Keratinocyte (primary cell): ENCODE results near the gene NRG2. TPM values are rescaled to one million over a fixed set of nuclear protein-coding genes. Genes with fewer than 3 reads are reported as not detected.

ENCODE experiments used
- DNase-seq: peaks from one replicate; pipeline ENCODE4 v3.0.0-alpha.2; 2011; ENCODE audit warnings: low read depth, missing footprints, low spot score
- FAIRE-seq: peaks from 2 replicates; lab custom pipeline; 2011; peaks lifted over from hg19 to GRCh38; lab: Jason Lieb, UNC
- H2AFZ ChIP-seq: 2 replicates; pipeline ENCODE4 v1.6.0; 2012; ENCODE audit warnings: low read length, control low read depth, inconsistent platforms; ENCODE audit not compliant: control insufficient read depth
- H3K27ac ChIP-seq: 2 replicates; pipeline ENCODE4 v1.5.1; 2011; ENCODE audit warnings: low read length; ENCODE audit not compliant: control insufficient read depth, insufficient read depth
- H3K27me3 ChIP-seq: 3 replicates; pipeline ENCODE4 v1.6.0; 2011; ENCODE audit warnings: low read length; ENCODE audit not compliant: control insufficient read depth, insufficient read depth; ENCODE audit errors: extremely low read depth
- H3K36me3 ChIP-seq, 2 experiments: 2 replicates in 1 of 2; 3 replicates in 1 of 2; pipeline ENCODE4 v1.5.1; 2011; ENCODE audit warnings: low read length in 2 of 2, mild to moderate bottlenecking in 1 of 2; ENCODE audit not compliant: control insufficient read depth in 2 of 2, insufficient read depth in 2 of 2; ENCODE audit errors: extremely low read depth in 1 of 2
- H3K4me1 ChIP-seq: 3 replicates; pipeline ENCODE4 v1.5.1; 2011; ENCODE audit warnings: low read length; ENCODE audit not compliant: control insufficient read depth, insufficient read depth; ENCODE audit errors: extremely low read depth
- H3K4me2 ChIP-seq: 3 replicates; pipeline ENCODE4 v1.6.0; 2011; ENCODE audit warnings: low read depth, low read length; ENCODE audit not compliant: control insufficient read depth, insufficient read depth; ENCODE audit errors: extremely low read depth
- H3K4me3 ChIP-seq, 3 experiments: fragments of 200-600 bp in 1 of 3; sonication (generic) in 1 of 3; 2 replicates in 2 of 3; 3 replicates in 1 of 3; pipeline ENCODE4 v1.5.1; 2011 to 2016; ENCODE audit warnings: low read length in 3 of 3, mild to moderate bottlenecking in 3 of 3, control low read depth in 2 of 3, inconsistent platforms in 1 of 3, low read depth in 1 of 3, mixed read lengths in 1 of 3, mixed run types in 1 of 3, moderate library complexity in 1 of 3; ENCODE audit not compliant: control insufficient read depth in 2 of 3, insufficient read depth in 2 of 3; ENCODE audit errors: extremely low read depth in 1 of 3
- H3K79me2 ChIP-seq: 2 replicates; pipeline ENCODE4 v1.6.0; 2012; ENCODE audit warnings: low read length; ENCODE audit not compliant: control insufficient read depth, insufficient read depth
- H3K9ac ChIP-seq: 3 replicates; pipeline ENCODE4 v1.6.0; 2011; ENCODE audit warnings: low read length; ENCODE audit not compliant: control insufficient read depth, insufficient read depth; ENCODE audit errors: extremely low read depth
- H3K9me1 ChIP-seq: 3 replicates; pipeline ENCODE4 v1.6.0; 2011; ENCODE audit warnings: low read length; ENCODE audit not compliant: control insufficient read depth, insufficient read depth; ENCODE audit errors: extremely low read depth
- H3K9me3 ChIP-seq: 2 replicates; pipeline ENCODE4 v1.5.1; 2012; ENCODE audit warnings: low read depth, low read length; ENCODE audit not compliant: control insufficient read depth
- H4K20me1 ChIP-seq: 3 replicates; pipeline ENCODE4 v1.6.0; 2011; ENCODE audit warnings: low read length; ENCODE audit not compliant: control insufficient read depth, insufficient read depth; ENCODE audit errors: extremely low read depth
- EZH2 ChIP-seq: IDR thresholded peaks from one replicate; pipeline ENCODE4 v1.6.1; 2012; ENCODE audit warnings: inconsistent platforms, mild to moderate bottlenecking, low read length, moderate library complexity
- dilution Hi-C: fragments of 300-500 bp; cut with MboI; formaldehyde crosslinking; loops from one replicate; pipeline ENCODE4 v1.7.0; 2020; ENCODE audit warnings: low sequenced_read_pairs; ENCODE audit not compliant: extremely low pct_ligation_motif_present
- polyA plus RNA-seq, 5 experiments: library from polyadenylated mRNA; depleted of rRNA in 3 of 5; stranded (reverse) in 3 of 5; stranded (forward) in 1 of 5; unstranded in 1 of 5; fragments of >200 nt; gene quantifications; 1 replicate in 1 of 5; 2 replicates in 3 of 5; 3 replicates in 1 of 5; pipeline versions ENCODE4 v1.2.1 to v1.2.3, GENCODE V29; 2011 to 2012; ENCODE audit warnings: missing spikeins in 2 of 5, low read depth in 1 of 5, low replicate concordance in 1 of 5
- TF ChIP-seq, protein P1 (sequence below), 3 experiments: IDR thresholded peaks in 1 of 3; conservative IDR thresholded peaks in 1 of 3; optimal IDR thresholded peaks in 1 of 3; 2 replicates in 2 of 3; 3 replicates in 1 of 3; pipeline versions ENCODE3 to v1.5.1; 2011; ENCODE audit warnings: low read length in 3 of 3, mild to moderate bottlenecking in 3 of 3, moderate library complexity in 2 of 3, control low read depth in 1 of 3, inconsistent platforms in 1 of 3; ENCODE audit not compliant: insufficient read depth in 2 of 3; ENCODE audit errors: extremely low read depth in 1 of 3

Gene NRG2
- polyA plus RNA-seq, 1 donor (not counting 4 experiments of a cell fraction or from before 2014, with no cell fraction given): 0.13 TPM

DNA sequence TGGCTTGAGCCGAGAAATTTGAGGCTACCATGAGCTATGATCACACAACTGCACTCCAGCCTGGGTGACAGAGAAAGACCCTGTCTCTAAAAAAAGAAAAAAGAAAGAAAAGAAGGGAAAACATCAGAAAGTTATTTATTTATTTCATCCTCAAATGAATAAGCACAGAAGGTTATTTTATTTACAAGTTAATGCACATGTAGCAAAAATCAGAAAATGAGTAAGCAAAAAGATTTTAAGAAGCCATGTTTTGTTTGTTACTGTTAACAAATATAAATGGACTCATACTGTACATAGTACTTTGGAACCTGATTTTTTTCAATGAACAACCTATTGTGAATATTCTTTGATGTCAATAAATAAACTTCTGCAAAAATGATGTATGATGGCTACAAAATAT, 47.2 kb downstream of the NRG2 start:
- Histone ChIP-seq H3K79me2 (no peaks in the 10 kb centered on the region), H3K36me3 (no peaks in the 10 kb centered on the region), H3K4me1 (no peaks in the 10 kb centered on the region), H4K20me1 (no peaks in the 10 kb centered on the region), H3K9me3 (no peaks in the 10 kb centered on the region), H3K9me1 (no peaks in the 10 kb centered on the region), H3K4me3 (no peak overlapping the region), H3K4me2 (no peak overlapping the region), H3K9ac (no peak overlapping the region), H3K27ac (no peak overlapping the region), H3K27me3 (peaks cover 6% of the 10 kb centered on the region), H2AFZ (no peak overlapping the region)
- FAIRE-seq (no peak), DNase-seq (no peak)
- dilution Hi-C loops: no loop called here
- TF ChIP-seq, protein P1, sequence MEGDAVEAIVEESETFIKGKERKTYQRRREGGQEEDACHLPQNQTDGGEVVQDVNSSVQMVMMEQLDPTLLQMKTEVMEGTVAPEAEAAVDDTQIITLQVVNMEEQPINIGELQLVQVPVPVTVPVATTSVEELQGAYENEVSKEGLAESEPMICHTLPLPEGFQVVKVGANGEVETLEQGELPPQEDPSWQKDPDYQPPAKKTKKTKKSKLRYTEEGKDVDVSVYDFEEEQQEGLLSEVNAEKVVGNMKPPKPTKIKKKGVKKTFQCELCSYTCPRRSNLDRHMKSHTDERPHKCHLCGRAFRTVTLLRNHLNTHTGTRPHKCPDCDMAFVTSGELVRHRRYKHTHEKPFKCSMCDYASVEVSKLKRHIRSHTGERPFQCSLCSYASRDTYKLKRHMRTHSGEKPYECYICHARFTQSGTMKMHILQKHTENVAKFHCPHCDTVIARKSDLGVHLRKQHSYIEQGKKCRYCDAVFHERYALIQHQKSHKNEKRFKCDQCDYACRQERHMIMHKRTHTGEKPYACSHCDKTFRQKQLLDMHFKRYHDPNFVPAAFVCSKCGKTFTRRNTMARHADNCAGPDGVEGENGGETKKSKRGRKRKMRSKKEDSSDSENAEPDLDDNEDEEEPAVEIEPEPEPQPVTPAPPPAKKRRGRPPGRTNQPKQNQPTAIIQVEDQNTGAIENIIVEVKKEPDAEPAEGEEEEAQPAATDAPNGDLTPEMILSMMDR (optimal IDR thresholded peaks at IDR 0.05 in 1 of 3, IDR thresholded peaks at IDR 0.05 in 1 of 3, conservative IDR thresholded peaks at IDR 0.05 in 1 of 3; ENCODE audit: extremely low read depth in 1 of 3, insufficient read depth in 2 of 3, low read length in 3 of 3): no peak
- no peak for TF ChIP-seq EZH2

DNA sequence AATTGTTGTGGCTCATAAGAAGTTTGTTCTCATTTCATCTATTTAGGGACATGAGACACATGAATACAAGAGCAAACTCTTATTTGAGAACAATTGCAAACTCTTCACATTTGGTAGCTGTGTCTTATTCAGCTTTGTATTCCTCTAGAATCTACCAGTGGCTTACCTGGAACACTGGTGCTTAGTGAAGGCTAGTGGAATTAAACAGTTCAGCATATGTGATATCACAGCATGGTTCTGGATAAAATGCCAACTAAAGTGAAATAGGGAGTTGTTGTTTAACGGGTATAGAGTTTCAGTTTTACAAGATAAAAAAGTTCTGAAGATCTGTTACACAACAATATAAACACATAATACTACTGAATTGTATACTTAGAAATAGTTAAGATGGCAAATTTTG, 48.9 kb downstream of the NRG2 start:
- FAIRE-seq: no peak
- Histone ChIP-seq H3K4me2 (no peak overlapping the region), H3K4me1 (no peaks in the 10 kb centered on the region), H3K27me3 (peaks cover 3% of the 10 kb centered on the region), H3K9me3 (no peaks in the 10 kb centered on the region), H3K79me2 (no peaks in the 10 kb centered on the region), H3K9me1 (no peaks in the 10 kb centered on the region), H3K4me3 (no peak overlapping the region), H3K27ac (no peak overlapping the region), H3K9ac (no peak overlapping the region), H2AFZ (no peak overlapping the region), H3K36me3 (no peaks in the 10 kb centered on the region), H4K20me1 (no peaks in the 10 kb centered on the region)
- dilution Hi-C loops: no loop called here
- TF ChIP-seq, protein P1 (optimal IDR thresholded peaks at IDR 0.05 in 1 of 3, IDR thresholded peaks at IDR 0.05 in 1 of 3, conservative IDR thresholded peaks at IDR 0.05 in 1 of 3; ENCODE audit: extremely low read depth in 1 of 3, insufficient read depth in 2 of 3, low read length in 3 of 3): no peak
- no peak for TF ChIP-seq EZH2
- no peak for DNase-seq
